Dedifferentiated amniotic fluid mesenchymal stem cell (primary cell): ENCODE data around the gene AK8.
A peak's percentile ranks its signal among the peaks of the same experiment; 100 is the strongest.

Source experiments
- DNase-seq: peaks from one replicate; pipeline ENCODE4 v3.0.0-alpha.2; 2016; ENCODE audit errors: extremely low spot score

AK8 gene

GRCh38 chr9:132770770-132771310 is 107.2 kb downstream of the AK8 start:
- DNase-seq: no peak

- peak; percentile 23 for DNase-seq
Measured at GRCh38 chr9:132769906-132770769, 107.9 kb downstream of the AK8 start.

GRCh38 chr9:132768932-132769905 is 108.9 kb downstream of the AK8 start:
- peak; percentile 19 for DNase-seq

- DNase-seq: no peak
Measured at GRCh38 chr9:132763574-132763973, 114.5 kb downstream of the AK8 start.

- no peak for DNase-seq
Measured at GRCh38 chr9:132762896-132763295, 115.2 kb downstream of the AK8 start.

GRCh38 chr9:132761602-132762001 is 116.5 kb downstream of the AK8 start:
- DNase-seq: no peak

GRCh38 chr9:132760057-132760456 is 118.0 kb downstream of the AK8 start:
- DNase-seq: no peak

GRCh38 chr9:132757016-132757415 is 121.1 kb downstream of the AK8 start:
- no peak for DNase-seq

- no peak for DNase-seq
Measured at GRCh38 chr9:132756214-132756845, 121.8 kb downstream of the AK8 start.

- no peak for DNase-seq
Measured at GRCh38 chr9:132755096-132755495, 123.0 kb downstream of the AK8 start.

GRCh38 chr9:132754236-132754635 is 123.8 kb downstream of the AK8 start:
- DNase-seq: no peak

GRCh38 chr9:132753593-132753880 is 124.5 kb downstream of the AK8 start:
- no peak for DNase-seq

GRCh38 chr9:132752877-132753592 is 125.0 kb downstream of the AK8 start:
- no peak for DNase-seq

GRCh38 chr9:132750668-132751067 is 127.4 kb downstream of the AK8 start:
- DNase-seq: no peak

- no peak for DNase-seq
Measured at GRCh38 chr9:132749306-132749705, 128.8 kb downstream of the AK8 start.

- no peak for DNase-seq
Measured at GRCh38 chr9:132748450-132748849, 129.6 kb downstream of the AK8 start.

GRCh38 chr9:132745756-132746709 is 132.1 kb downstream of the AK8 start:
- DNase-seq: no peak

- no peak for DNase-seq
Measured at GRCh38 chr9:132744881-132745755, 133.0 kb downstream of the AK8 start.

GRCh38 chr9:132743931-132744479 is 134.1 kb downstream of the AK8 start:
- DNase-seq: no peak
